ENCODE results near the gene INAFM1. TPM values are rescaled to one million over a fixed set of nuclear protein-coding genes. Genes with fewer than 3 reads are reported as not detected.

INAFM1 gene
- total RNA-seq, 4 donors from 2014 or later, result 7.2 to 17.2 (median 9.6) TPM

- Histone ChIP-seq H3K4me3 (peak overlapping the region in 1 of 4 donors; percentile 14), H3K36me3 (no peaks in the 10 kb centered on the region), H3K4me1 (peaks cover 0 to 3% (median 0%) of the 10 kb centered on the region in 4 donors), H3K27ac (peak overlapping the region; percentile 18 to 45 (median 22)), H3K9me3 (no peaks in the 10 kb centered on the region), H3K27me3 (peaks cover 9% of the 10 kb centered on the region)
- intact Hi-C loops (cut with DNase I; ENCODE audit: low total_unique reads) (loop anchor here (10.0 kb wide), 1 partner anchor 74 kb away; no protein-coding TSS in a partner anchor), in situ Hi-C loops (cut with MboI; ENCODE audit: low pct_ligation_motif_present in 1 of 4, low pct_unique_long_range_greater_than_20kb in 1 of 4, low sequenced_read_pairs in 3 of 4) (loop anchor here in 1 of 4 donors (25.0 kb wide), 1 partner anchor 402 kb away; the partner anchor contains the start of gene EHD2)
- 83 to 87% methylated on average over 1 to 2 of the region's 2 CpGs for WGBS, 2 donors (ENCODE audit: low coverage in 1 of 2)
- no peak for DNase-seq
- TF ChIP-seq, protein P1, sequence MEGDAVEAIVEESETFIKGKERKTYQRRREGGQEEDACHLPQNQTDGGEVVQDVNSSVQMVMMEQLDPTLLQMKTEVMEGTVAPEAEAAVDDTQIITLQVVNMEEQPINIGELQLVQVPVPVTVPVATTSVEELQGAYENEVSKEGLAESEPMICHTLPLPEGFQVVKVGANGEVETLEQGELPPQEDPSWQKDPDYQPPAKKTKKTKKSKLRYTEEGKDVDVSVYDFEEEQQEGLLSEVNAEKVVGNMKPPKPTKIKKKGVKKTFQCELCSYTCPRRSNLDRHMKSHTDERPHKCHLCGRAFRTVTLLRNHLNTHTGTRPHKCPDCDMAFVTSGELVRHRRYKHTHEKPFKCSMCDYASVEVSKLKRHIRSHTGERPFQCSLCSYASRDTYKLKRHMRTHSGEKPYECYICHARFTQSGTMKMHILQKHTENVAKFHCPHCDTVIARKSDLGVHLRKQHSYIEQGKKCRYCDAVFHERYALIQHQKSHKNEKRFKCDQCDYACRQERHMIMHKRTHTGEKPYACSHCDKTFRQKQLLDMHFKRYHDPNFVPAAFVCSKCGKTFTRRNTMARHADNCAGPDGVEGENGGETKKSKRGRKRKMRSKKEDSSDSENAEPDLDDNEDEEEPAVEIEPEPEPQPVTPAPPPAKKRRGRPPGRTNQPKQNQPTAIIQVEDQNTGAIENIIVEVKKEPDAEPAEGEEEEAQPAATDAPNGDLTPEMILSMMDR (IDR thresholded peaks at IDR 0.05), result no peak
- TF ChIP-seq EP300 (IDR thresholded peaks at IDR 0.05; ENCODE audit: low read depth), result no peak
- TF ChIP-seq POLR2AphosphoS5 (IDR thresholded peaks at IDR 0.05), result no peak
- TF ChIP-seq POLR2A (IDR thresholded peaks at IDR 0.05), result no peak
These were observed 35.6 kb downstream of the INAFM1 start for GRCh38 chr19:47310323-47310722.

DNA sequence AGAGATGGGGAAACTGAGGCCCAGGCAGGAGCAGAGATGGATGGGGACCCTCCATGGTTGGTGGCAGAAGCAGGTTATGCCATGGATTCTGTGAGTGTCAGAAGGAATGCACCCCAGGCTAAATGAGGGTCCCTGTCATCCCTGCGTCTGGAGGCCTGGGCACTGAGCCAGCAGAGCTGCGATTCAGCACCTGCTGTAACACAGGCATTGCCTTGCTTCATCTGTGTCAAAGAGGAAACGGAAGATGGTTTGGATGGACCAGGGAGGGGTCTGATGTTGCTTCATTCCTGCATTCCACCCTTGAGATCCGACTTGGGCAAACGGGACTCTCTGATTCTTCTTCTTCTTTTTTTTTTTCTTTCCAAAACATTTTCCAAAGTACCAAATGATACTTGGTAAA is 36.1 kb downstream of the INAFM1 start:
- TF ChIP-seq POLR2AphosphoS5 (IDR thresholded peaks at IDR 0.05) (no peak), POLR2A (IDR thresholded peaks at IDR 0.05) (no peak), EP300 (IDR thresholded peaks at IDR 0.05; ENCODE audit: low read depth) (no peak)
- TF ChIP-seq, protein P1 (IDR thresholded peaks at IDR 0.05), result no peak
- Histone ChIP-seq H3K4me1 (no peaks in the 10 kb centered on the region), H3K27me3 (peaks cover 9% of the 10 kb centered on the region), H3K36me3 (no peaks in the 10 kb centered on the region), H3K4me3 (peak overlapping the region in 1 of 4 donors; percentile 14), H3K9me3 (no peaks in the 10 kb centered on the region), H3K27ac (peak overlapping the region in 2 of 4 donors; percentile 9 to 21)
- 7% methylated on average over 5 of the region's 5 CpGs; no CpG with 5 or more reads in 1 of the 2 donors for WGBS, 2 donors (ENCODE audit: low coverage in 1 of 2)
- in situ Hi-C loops (cut with MboI; ENCODE audit: low pct_ligation_motif_present in 1 of 4, low pct_unique_long_range_greater_than_20kb in 1 of 4, low sequenced_read_pairs in 3 of 4) (loop anchor here in 1 of 4 donors (25.0 kb wide), 1 partner anchor 401 kb away; the partner anchor contains the start of gene EHD2), intact Hi-C loops (cut with DNase I; ENCODE audit: low total_unique reads) (loop anchor here (10.0 kb wide), 1 partner anchor 74 kb away; no protein-coding TSS in a partner anchor)
- no peak for DNase-seq

- DNase-seq, result no peak
- in situ Hi-C loops (cut with MboI; ENCODE audit: low pct_ligation_motif_present in 1 of 4, low pct_unique_long_range_greater_than_20kb in 1 of 4, low sequenced_read_pairs in 3 of 4), result loop anchor here in 1 of 4 donors (25.0 kb wide), 1 partner anchor 400 kb away; the partner anchor contains the start of gene EHD2
- 86 to 94% methylated on average over 2 to 5 of the region's 5 CpGs for WGBS, 2 donors (ENCODE audit: low coverage in 1 of 2)
- no peaks in the 10 kb centered on the region for H3K36me3 ChIP-seq
- intact Hi-C loops (cut with DNase I; ENCODE audit: low total_unique reads), result loop anchor here (10.0 kb wide), 1 partner anchor 72 kb away; no protein-coding TSS in a partner anchor
- no peak overlapping the region for H3K27ac ChIP-seq
- no peak overlapping the region for H3K4me3 ChIP-seq
- no peaks in the 10 kb centered on the region for H3K9me3 ChIP-seq
- peaks cover 9% of the 10 kb centered on the region for H3K27me3 ChIP-seq
- TF ChIP-seq, protein P1 (IDR thresholded peaks at IDR 0.05), result no peak
- no peaks in the 10 kb centered on the region for H3K4me1 ChIP-seq
These were observed 37.8 kb downstream of the INAFM1 start for GRCh38 chr19:47312366-47313006.

- peaks cover 13% of the 10 kb centered on the region for H3K27me3 ChIP-seq
These were observed 39.1 kb downstream of the INAFM1 start for GRCh38 chr19:47313754-47314295.

More at GRCh38 chr19:47313754-47314295, 39.1 kb downstream of the INAFM1 start:
- H3K27ac ChIP-seq, result peak overlapping the region in 3 of 4 donors; percentile 2 to 36 (median 28)
- no peaks in the 10 kb centered on the region for H3K36me3 ChIP-seq
- H3K4me1 ChIP-seq, result no peaks in the 10 kb centered on the region
- in situ Hi-C loops (cut with MboI; ENCODE audit: low pct_ligation_motif_present in 1 of 4, low pct_unique_long_range_greater_than_20kb in 1 of 4, low sequenced_read_pairs in 3 of 4), result loop anchor here in 1 of 4 donors (25.0 kb wide), 1 partner anchor 398 kb away; the partner anchor contains the start of gene EHD2
- TF ChIP-seq POLR2AphosphoS5 (IDR thresholded peaks at IDR 0.05), result no peak
- TF ChIP-seq POLR2A (IDR thresholded peaks at IDR 0.05), result no peak
- TF ChIP-seq, protein P1 (IDR thresholded peaks at IDR 0.05), result no peak
- no peak for TF ChIP-seq EP300 (IDR thresholded peaks at IDR 0.05; ENCODE audit: low read depth)
- no peak for DNase-seq
- WGBS, 2 donors (ENCODE audit: low coverage in 1 of 2), result 84 to 93% methylated on average over 5 to 10 of the region's 10 CpGs
- intact Hi-C loops (cut with DNase I; ENCODE audit: low total_unique reads), result loop anchor here (10.0 kb wide), 1 partner anchor 71 kb away; no protein-coding TSS in a partner anchor
- H3K9me3 ChIP-seq, result no peaks in the 10 kb centered on the region
- H3K4me3 ChIP-seq, result no peak overlapping the region

Data from transverse colon (tissue), 4 donors.